ENCODE data around the gene SOST. TPM values are rescaled to one million over a fixed set of nuclear protein-coding genes. Genes with fewer than 3 reads are reported as not detected.

The SOST gene
- total and polyA plus RNA-seq, 5 donors, result 0.29 to 2.0 (median 0.97) TPM; not detected in 1

DNA sequence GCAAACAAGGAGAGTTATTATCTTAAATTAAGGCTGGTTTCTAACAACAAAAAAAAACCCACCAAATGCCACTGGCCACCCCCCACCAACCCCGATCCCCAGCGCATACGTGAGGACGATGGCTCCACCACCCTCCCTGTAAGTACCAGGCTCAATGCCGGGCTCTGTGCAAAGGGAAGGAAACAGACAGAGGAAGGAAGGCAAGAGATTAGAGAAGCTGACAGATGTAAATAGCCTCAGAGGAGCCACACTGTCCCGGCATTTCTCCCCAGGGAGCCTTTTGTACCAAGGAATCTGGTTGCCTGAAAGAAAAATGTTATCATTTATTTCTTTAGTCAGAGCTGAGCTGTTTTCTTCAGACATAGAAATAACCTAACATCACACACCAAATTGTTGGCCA, 13.1 kb downstream of the SOST start:
- intact Hi-C loops (cut with DNase I), result no loop called here
- peaks cover 3% of the 10 kb centered on the region for H3K4me1 ChIP-seq (ENCODE audit: control insufficient read depth, insufficient read depth, low read length)
- peak; percentile 67 to 69 for ATAC-seq

GRCh38 chr17:43741636-43742035, 17.0 kb downstream of the SOST start:
- intact Hi-C loops (cut with DNase I), result no loop called here
- ATAC-seq, result no peak
- H3K27ac ChIP-seq (ENCODE audit: low read length), result no peak overlapping the region
- H3K4me1 ChIP-seq (ENCODE audit: control insufficient read depth, insufficient read depth, low read length), result peaks cover 3% of the 10 kb centered on the region
- H3K4me3 ChIP-seq (ENCODE audit: low read length), result no peak overlapping the region
- DNase-seq, result no peak
- no peaks in the 10 kb centered on the region for H3K9me3 ChIP-seq (ENCODE audit: control insufficient read depth, low read length)
- WGBS, result 76% methylated on average over 5 of the region's 5 CpGs
- H3K27me3 ChIP-seq (ENCODE audit: control insufficient read depth, insufficient read depth), result no peaks in the 10 kb centered on the region

More for the DNA sequence above, 13.1 kb downstream of the SOST start:
- 18% methylated on average over 6 of the region's 6 CpGs for WGBS
- Histone ChIP-seq H3K27ac (ENCODE audit: low read length) (no peak overlapping the region), H3K4me3 (ENCODE audit: low read length) (no peak overlapping the region), H3K27me3 (ENCODE audit: control insufficient read depth, insufficient read depth) (no peaks in the 10 kb centered on the region), H3K9me3 (ENCODE audit: control insufficient read depth, low read length) (no peaks in the 10 kb centered on the region)
- DNase-seq, result no peak

DNA sequence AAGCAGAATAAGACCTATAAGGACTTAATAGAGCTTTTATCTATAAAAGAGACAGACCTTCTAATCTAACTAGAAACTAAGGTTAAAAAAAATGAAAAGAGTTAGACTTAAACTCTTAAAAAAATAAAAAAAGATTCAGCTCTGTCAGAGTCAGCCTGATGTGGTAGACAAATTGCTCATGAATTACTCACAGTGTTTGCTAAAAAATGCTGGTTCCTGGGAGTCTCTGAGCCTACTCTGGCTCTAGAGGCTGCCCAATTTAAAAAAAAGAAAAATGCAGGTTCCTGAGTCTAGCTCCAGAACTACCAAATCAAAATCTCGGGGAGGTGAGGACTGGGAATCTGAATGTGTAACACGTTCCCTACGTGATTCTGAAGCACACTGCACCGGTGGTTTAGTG, 18.1 kb downstream of the SOST start:
- Histone ChIP-seq H3K4me1 (ENCODE audit: control insufficient read depth, insufficient read depth, low read length) (no peaks in the 10 kb centered on the region), H3K27ac (ENCODE audit: low read length) (no peak overlapping the region), H3K27me3 (ENCODE audit: control insufficient read depth, insufficient read depth) (no peaks in the 10 kb centered on the region), H3K9me3 (ENCODE audit: control insufficient read depth, low read length) (no peaks in the 10 kb centered on the region), H3K4me3 (ENCODE audit: low read length) (no peak overlapping the region)
- 85% methylated on average over 4 of the region's 4 CpGs for WGBS
- DNase-seq (no peak), ATAC-seq (no peak)
- intact Hi-C loops (cut with DNase I), result no loop called here

- intact Hi-C loops (cut with DNase I), result no loop called here
- DNase-seq, result no peak
- no peaks in the 10 kb centered on the region for H3K9me3 ChIP-seq (ENCODE audit: control insufficient read depth, low read length)
- no peak overlapping the region for H3K4me3 ChIP-seq (ENCODE audit: low read length)
- no peak overlapping the region for H3K27ac ChIP-seq (ENCODE audit: low read length)
- no peaks in the 10 kb centered on the region for H3K4me1 ChIP-seq (ENCODE audit: control insufficient read depth, insufficient read depth, low read length)
- H3K27me3 ChIP-seq (ENCODE audit: control insufficient read depth, insufficient read depth), result no peaks in the 10 kb centered on the region
- no peak for ATAC-seq
- WGBS, result 81% methylated on average over 2 of the region's 2 CpGs
These were observed 20.9 kb downstream of the SOST start for GRCh38 chr17:43737722-43738121.

GRCh38 chr17:43736389-43736788, 22.2 kb downstream of the SOST start:
- no peak for DNase-seq

DNA sequence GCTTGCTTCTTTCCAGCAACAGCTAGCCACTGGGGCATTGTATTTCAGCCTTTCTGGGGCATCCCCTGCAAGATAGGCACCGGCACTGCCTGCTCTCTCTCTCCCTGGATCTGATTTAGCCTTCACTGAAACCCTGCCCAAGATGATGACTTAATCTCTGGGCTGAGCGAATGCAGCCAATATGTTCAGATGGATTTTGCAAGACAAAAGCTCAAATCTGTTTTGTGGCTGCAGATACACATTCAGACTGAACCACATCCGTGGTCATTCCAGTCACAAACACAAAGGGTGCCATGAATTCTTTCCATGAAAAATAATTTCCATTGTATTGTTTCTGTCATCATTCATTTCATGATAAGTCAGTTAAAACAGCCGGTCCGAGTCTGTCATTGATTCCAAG, 24.2 kb downstream of the SOST start:
- H3K9me3 ChIP-seq (ENCODE audit: control insufficient read depth, low read length), result no peaks in the 10 kb centered on the region
- intact Hi-C loops (cut with DNase I), result no loop called here
- ATAC-seq, result peak; percentile 79 to 84
- no peaks in the 10 kb centered on the region for H3K27me3 ChIP-seq (ENCODE audit: control insufficient read depth, insufficient read depth)
- no peaks in the 10 kb centered on the region for H3K4me1 ChIP-seq (ENCODE audit: control insufficient read depth, insufficient read depth, low read length)
- 35% methylated on average over 5 of the region's 5 CpGs for WGBS
- no peak for DNase-seq
- no peak overlapping the region for H3K27ac ChIP-seq (ENCODE audit: low read length)
- no peak overlapping the region for H3K4me3 ChIP-seq (ENCODE audit: low read length)

More at GRCh38 chr17:43736389-43736788, 22.2 kb downstream of the SOST start:
- H3K4me1 ChIP-seq (ENCODE audit: control insufficient read depth, insufficient read depth, low read length), result no peaks in the 10 kb centered on the region
- 95% methylated on average over 2 of the region's 2 CpGs for WGBS
- intact Hi-C loops (cut with DNase I), result no loop called here
- no peak overlapping the region for H3K27ac ChIP-seq (ENCODE audit: low read length)
- ATAC-seq, result no peak
- no peaks in the 10 kb centered on the region for H3K27me3 ChIP-seq (ENCODE audit: control insufficient read depth, insufficient read depth)
- no peaks in the 10 kb centered on the region for H3K9me3 ChIP-seq (ENCODE audit: control insufficient read depth, low read length)
- H3K4me3 ChIP-seq (ENCODE audit: low read length), result no peak overlapping the region

- ATAC-seq (peak; percentile 40 to 68), DNase-seq (no peak)
- Histone ChIP-seq H3K27ac (ENCODE audit: low read length) (peak overlapping the region; percentile 17), H3K4me3 (ENCODE audit: low read length) (no peak overlapping the region), H3K9me3 (ENCODE audit: control insufficient read depth, low read length) (no peaks in the 10 kb centered on the region), H3K4me1 (ENCODE audit: control insufficient read depth, insufficient read depth, low read length) (no peaks in the 10 kb centered on the region), H3K27me3 (ENCODE audit: control insufficient read depth, insufficient read depth) (no peaks in the 10 kb centered on the region)
- WGBS, result 50% methylated on average over 1 of the region's 1 CpG
- intact Hi-C loops (cut with DNase I), result no loop called here
These were observed 24.6 kb downstream of the SOST start for GRCh38 chr17:43733956-43734355.

DNA sequence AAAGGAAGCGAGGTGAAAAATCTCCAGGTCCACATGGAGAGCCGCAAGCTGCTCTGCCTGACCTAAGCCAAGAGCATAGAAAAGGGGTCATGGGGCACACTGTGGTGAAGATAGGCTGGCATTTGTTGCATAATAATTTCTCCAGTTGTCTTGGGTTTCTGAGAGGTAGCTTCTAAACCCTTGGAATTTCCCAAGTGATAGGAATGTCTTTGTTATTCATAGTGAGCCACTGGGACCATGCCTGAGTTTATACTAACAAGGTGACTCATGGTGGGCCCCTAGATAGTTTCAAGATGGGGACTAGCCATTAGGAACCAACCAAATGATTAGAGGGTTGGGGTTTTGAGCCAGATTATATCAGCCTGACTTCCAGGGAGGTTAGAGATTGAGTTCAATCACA, 25.6 kb downstream of the SOST start:
- H3K4me3 ChIP-seq (ENCODE audit: low read length), result no peak overlapping the region
- 96% methylated on average over 2 of the region's 2 CpGs for WGBS
- ATAC-seq (no peak), DNase-seq (no peak)
- intact Hi-C loops (cut with DNase I), result no loop called here
- no peak overlapping the region for H3K27ac ChIP-seq (ENCODE audit: low read length)
- H3K4me1 ChIP-seq (ENCODE audit: control insufficient read depth, insufficient read depth, low read length), result no peaks in the 10 kb centered on the region
- H3K9me3 ChIP-seq (ENCODE audit: control insufficient read depth, low read length), result no peaks in the 10 kb centered on the region
- no peaks in the 10 kb centered on the region for H3K27me3 ChIP-seq (ENCODE audit: control insufficient read depth, insufficient read depth)

- Histone ChIP-seq H3K27ac (ENCODE audit: low read length) (no peak overlapping the region), H3K27me3 (ENCODE audit: control insufficient read depth, insufficient read depth) (no peaks in the 10 kb centered on the region), H3K4me1 (ENCODE audit: control insufficient read depth, insufficient read depth, low read length) (no peaks in the 10 kb centered on the region), H3K9me3 (ENCODE audit: control insufficient read depth, low read length) (no peaks in the 10 kb centered on the region), H3K4me3 (ENCODE audit: low read length) (no peak overlapping the region)
- DNase-seq (no peak), ATAC-seq (no peak)
- 81% methylated on average over 8 of the region's 8 CpGs for WGBS
- intact Hi-C loops (cut with DNase I), result no loop called here
These were observed 30.5 kb downstream of the SOST start for GRCh38 chr17:43728081-43728480.

GRCh38 chr17:43723697-43724359, 34.8 kb downstream of the SOST start:
- ATAC-seq (no peak), DNase-seq (peak in 1 of 3 donors; percentile 64)
- 59% methylated on average over 6 of the region's 6 CpGs for WGBS
- intact Hi-C loops (cut with DNase I), result no loop called here
- no peaks in the 10 kb centered on the region for H3K4me1 ChIP-seq (ENCODE audit: control insufficient read depth, insufficient read depth, low read length)
- H3K9me3 ChIP-seq (ENCODE audit: control insufficient read depth, low read length), result no peaks in the 10 kb centered on the region
- no peak overlapping the region for H3K27ac ChIP-seq (ENCODE audit: low read length)
- no peak overlapping the region for H3K4me3 ChIP-seq (ENCODE audit: low read length)
- H3K27me3 ChIP-seq (ENCODE audit: control insufficient read depth, insufficient read depth), result no peaks in the 10 kb centered on the region

DNA sequence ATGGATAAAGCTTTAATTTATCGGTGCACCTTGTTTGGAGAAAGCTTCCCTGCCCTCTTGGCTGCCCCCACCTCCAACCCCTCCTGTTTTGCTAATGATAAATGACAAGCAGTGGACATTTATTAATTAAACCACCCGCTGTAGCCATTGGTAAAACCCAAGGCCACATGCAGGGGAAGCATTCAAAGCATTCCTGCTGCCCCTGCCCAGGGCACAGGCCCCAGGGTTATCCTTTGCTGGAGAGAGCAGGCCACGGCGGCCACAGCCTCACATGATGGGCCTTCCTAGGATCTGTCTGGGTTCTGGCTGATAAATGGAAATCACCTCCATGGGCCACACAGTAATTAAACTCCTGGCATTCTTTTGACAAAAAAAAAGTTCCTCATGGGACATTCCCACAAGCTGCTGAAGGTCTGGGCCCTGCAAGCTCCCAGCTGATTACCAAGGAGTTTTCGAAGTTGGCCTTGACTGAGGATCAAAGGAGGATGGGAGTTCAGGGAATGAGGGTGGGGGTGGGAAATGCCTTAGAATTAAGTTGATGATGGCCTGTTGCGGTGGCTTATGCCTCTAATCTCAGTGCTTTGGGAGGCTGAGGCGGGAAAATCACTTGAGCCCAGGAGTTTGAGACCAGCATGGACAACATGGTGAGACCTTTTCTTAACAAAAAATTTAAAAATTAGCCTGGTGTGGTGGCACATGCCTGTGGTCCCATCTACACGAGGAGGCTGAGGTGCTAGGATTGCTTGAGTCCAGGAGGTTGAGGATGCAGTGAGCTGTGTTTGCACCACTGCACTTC, 35.5 kb downstream of the SOST start:
- DNase-seq (no peak), ATAC-seq (no peak)
- no peaks in the 10 kb centered on the region for H3K9me3 ChIP-seq (ENCODE audit: control insufficient read depth, low read length)
- H3K4me1 ChIP-seq (ENCODE audit: control insufficient read depth, insufficient read depth, low read length), result no peaks in the 10 kb centered on the region
- H3K27me3 ChIP-seq (ENCODE audit: control insufficient read depth, insufficient read depth), result no peaks in the 10 kb centered on the region
- H3K4me3 ChIP-seq (ENCODE audit: low read length), result no peak overlapping the region
- no peak overlapping the region for H3K27ac ChIP-seq (ENCODE audit: low read length)
- intact Hi-C loops (cut with DNase I), result no loop called here
- WGBS, result 80% methylated on average over 8 of the region's 8 CpGs

Data from right cardiac atrium (tissue), 5 donors.